B cell (primary cell): ENCODE data around the gene ACTR2. TPM values are rescaled to one million over a fixed set of nuclear protein-coding genes. Genes with fewer than 3 reads are reported as not detected.

Experiments used
- ATAC-seq: fragments of 200-7000 bp; cut with Tn5 transposase; one replicate; pipeline ENCODE4 v1.10.0; 2021; ENCODE audit warnings: low read depth, mild to moderate bottlenecking, moderate number of reproducible peaks, moderate library complexity
- CTCF ChIA-PET: fragments of 350-600 bp; sonication (Branson Sonifier 250); formaldehyde crosslinking; loops from one replicate; lab custom pipeline; 2021; ENCODE audit warnings: antibody characterized with exemption, inconsistent platforms; lab: Charles Lee
- POLR2A ChIA-PET: fragments of 350-600 bp; sonication (Branson Sonifier 250); formaldehyde crosslinking; loops from one replicate; lab custom pipeline; 2021; ENCODE audit warnings: antibody characterized with exemption; lab: Charles Lee
- DNase-seq: peaks from one replicate; pipeline ENCODE4 v3.0.0; 2013
- H2AFZ ChIP-seq: 2 replicates; pipeline ENCODE4 v1.6.1; 2012; ENCODE audit warnings: mild to moderate bottlenecking, low read depth, low read length; ENCODE audit not compliant: insufficient read depth, poor library complexity, severe bottlenecking
- H3K27ac ChIP-seq, 2 donors: 1 replicate in 1 of 2; 2 replicates in 1 of 2; pipeline ENCODE4 v1.5.1; 2012 to 2013; ENCODE audit warnings: low read length in 2 of 2, mild to moderate bottlenecking in 2 of 2, moderate library complexity in 1 of 2
- H3K27me3 ChIP-seq, 4 experiments: fragments of 200-600 bp in 1 of 4; sonication (generic) in 1 of 4; replicated peaks in 1 of 4; 1 replicate in 2 of 4; 2 replicates in 2 of 4; pipeline versions ENCODE4 v1.6.1 to v1.7.0; 2013 to 2016; ENCODE audit warnings: low read length in 3 of 4, mild to moderate bottlenecking in 2 of 4, mixed read lengths in 1 of 4, moderate library complexity in 1 of 4; ENCODE audit not compliant: insufficient read depth in 4 of 4, control insufficient read depth in 3 of 4; ENCODE audit errors: control extremely low read depth in 1 of 4
- H3K36me3 ChIP-seq, 2 experiments: replicated peaks in 1 of 2; 1 replicate in 1 of 2; 2 replicates in 1 of 2; pipeline versions ENCODE4 v1.6.1 to v1.7.1; 2013; ENCODE audit warnings: low read length in 1 of 2; ENCODE audit not compliant: insufficient read depth in 2 of 2, control insufficient read depth in 1 of 2; ENCODE audit errors: control extremely low read depth in 1 of 2, extremely low read depth in 1 of 2
- H3K4me1 ChIP-seq, 2 donors: fragments of 200-600 bp in 1 of 2; sonication (generic) in 1 of 2; 1 replicate in 1 of 2; 2 replicates in 1 of 2; pipeline versions ENCODE4 v1.5.1 to v1.6.1; 2013 to 2017; ENCODE audit warnings: low read length in 2 of 2; ENCODE audit not compliant: control insufficient read depth in 2 of 2, insufficient read depth in 2 of 2
- H3K4me2 ChIP-seq: replicated peaks from 2 replicates; pipeline ENCODE3; 2012; ENCODE audit warnings: mild to moderate bottlenecking, low read depth, low read length; ENCODE audit not compliant: poor library complexity, severe bottlenecking
- H3K4me3 ChIP-seq, 5 experiments: fragments of 200-600 bp in 1 of 5; sonication (generic) in 1 of 5; 1 replicate in 3 of 5; 2 replicates in 2 of 5; pipeline versions ENCODE4 v1.5.1 to v1.7.0; 2011 to 2016; ENCODE audit warnings: low read length in 4 of 5, mild to moderate bottlenecking in 4 of 5, low read depth in 2 of 5, control low read depth in 1 of 5, moderate library complexity in 1 of 5; ENCODE audit not compliant: insufficient read depth in 1 of 5; ENCODE audit errors: control extremely low read depth in 1 of 5, extremely low read depth in 1 of 5
- H3K79me2 ChIP-seq: fragments of 200-600 bp; sonication (generic); one replicate; pipeline ENCODE4 v1.6.0; 2016; ENCODE audit warnings: low read length; ENCODE audit not compliant: control insufficient read depth, insufficient read depth
- H3K9ac ChIP-seq: fragments of 200-600 bp; sonication (generic); 2 replicates; pipeline ENCODE4 v1.6.1; 2017; ENCODE audit warnings: mild to moderate bottlenecking, low read length, moderate library complexity
- H3K9me3 ChIP-seq, 3 donors: one replicate each; pipeline versions ENCODE4 v1.6.1 to v1.7.1; 2013; ENCODE audit warnings: low read length in 2 of 3; ENCODE audit not compliant: control insufficient read depth in 2 of 3, insufficient read depth in 1 of 3; ENCODE audit errors: control extremely low read depth in 1 of 3
- H4K20me1 ChIP-seq: 2 replicates; pipeline ENCODE4 v1.6.0; 2012; ENCODE audit warnings: mild to moderate bottlenecking, low read length; ENCODE audit not compliant: insufficient read depth, control insufficient read depth, poor library complexity, severe bottlenecking
- H3K27ac Mint-ChIP-seq: one replicate; pipeline ENCODE4 v1.8.0; 2021; ENCODE audit warnings: mixed read lengths
- H3K27me3 Mint-ChIP-seq: one replicate; pipeline ENCODE4 v1.8.0; 2021; ENCODE audit warnings: mixed read lengths
- H3K4me1 Mint-ChIP-seq: one replicate; pipeline ENCODE4 v1.8.0; 2021; ENCODE audit warnings: mixed read lengths
- H3K4me3 Mint-ChIP-seq: one replicate; pipeline ENCODE4 v1.8.0; 2021; ENCODE audit warnings: mixed read lengths
- H3K9me3 Mint-ChIP-seq: one replicate; pipeline ENCODE4 v1.8.0; 2022; ENCODE audit warnings: mixed read lengths; ENCODE audit not compliant: insufficient read depth
- CTCF ChIP-seq: fragments of 200-600 bp; IDR thresholded peaks from one replicate; pipeline ENCODE4 v1.8.0; 2022; ENCODE audit warnings: antibody characterized with exemption, mild to moderate bottlenecking
- EZH2 ChIP-seq: IDR thresholded peaks from 2 replicates; pipeline ENCODE4 v1.6.1; 2012; ENCODE audit warnings: borderline replicate concordance, low read depth, mild to moderate bottlenecking, moderate library complexity, low read length; ENCODE audit not compliant: insufficient read depth, poor library complexity, severe bottlenecking
- WGBS: methylation state at CpG from one replicate; pipeline ENCODE4 v1.1.5; 2013; ENCODE audit warnings: missing lambda C conversion rate; ENCODE audit not compliant: insufficient coverage; 5-methylcytosine and 5-hydroxymethylcytosine counted together
- intact Hi-C: fragments of 100-400 bp; cut with micrococcal nuclease; formaldehyde crosslinking; loops from one replicate; pipeline ENCODE4 v1.10.0; 2022
- polyA plus RNA-seq: library from polyadenylated mRNA; depleted of rRNA; stranded (reverse); fragments of >200 nt; gene quantifications from 2 replicates; pipeline ENCODE4 v1.2.3, GENCODE V29; 2012
- total RNA-seq, 2 donors: library from RNA; stranded (reverse); fragments of 120-200 nt in 1 of 2; gene quantifications; 1 replicate in 1 of 2; 2 replicates in 1 of 2; pipeline versions ENCODE4 v1.2.3 to v1.2.4, GENCODE V29; 2013 to 2022

Gene ACTR2
- total and polyA plus RNA-seq, 2 donors (not counting 1 experiment from before 2014, with no cell fraction given) = 41.8 to 284 TPM

- TF ChIP-seq CTCF = no peak
- ChIA-PET POLR2A (interaction anchor here (0.6 kb wide), 1 partner anchor 82 kb away, joined by 3 read pairs; no protein-coding TSS in a partner anchor), CTCF (no interaction called here)
- H3K4me1 ChIP-seq = peaks cover 23 to 27% of the 10 kb centered on the region in 2 donors
- no peaks in the 10 kb centered on the region for H4K20me1 ChIP-seq
- DNase-seq = no peak
- H3K27ac ChIP-seq = no peak overlapping the region
- Mint-ChIP-seq H3K9me3 (no peaks in the 10 kb centered on the region), H3K27ac (no peak overlapping the region), H3K4me1 (peaks cover 22% of the 10 kb centered on the region), H3K27me3 (peaks cover 14% of the 10 kb centered on the region), H3K4me3 (no peak overlapping the region)
- no peaks in the 10 kb centered on the region for H3K79me2 ChIP-seq
- no peak overlapping the region for H3K4me2 ChIP-seq
- peaks cover 0 to 7% (median 0%) of the 10 kb centered on the region in 4 experiments for H3K27me3 ChIP-seq
- intact Hi-C loops = no loop called here
- no peak for ATAC-seq
- H2AFZ ChIP-seq = no peak overlapping the region
- peaks cover 0 to 2% (median 0%) of the 10 kb centered on the region in 3 donors for H3K9me3 ChIP-seq
- no peak overlapping the region for H3K4me3 ChIP-seq
- H3K36me3 ChIP-seq = no peaks in the 10 kb centered on the region
- no peak overlapping the region for H3K9ac ChIP-seq
- WGBS = 100% methylated on average over 5 of the region's 9 CpGs
Observed at GRCh38 chr2:65297544-65297943, 69.9 kb downstream of the ACTR2 start.

- Mint-ChIP-seq H3K27me3 (peaks cover 16% of the 10 kb centered on the region), H3K4me1 (peaks cover 23% of the 10 kb centered on the region), H3K27ac (no peak overlapping the region), H3K9me3 (no peaks in the 10 kb centered on the region), H3K4me3 (no peak overlapping the region)
- H3K27me3 ChIP-seq = peaks cover 0 to 8% (median 0%) of the 10 kb centered on the region in 4 experiments
- DNase-seq (no peak), ATAC-seq (no peak)
- H3K9me3 ChIP-seq = peaks cover 0 to 2% (median 0%) of the 10 kb centered on the region in 3 donors
- CTCF ChIA-PET = no interaction called here
- H3K4me2 ChIP-seq = no peak overlapping the region
- no peak for TF ChIP-seq CTCF
- no peak for TF ChIP-seq EZH2
- POLR2A ChIA-PET = interaction anchor here (0.6 kb wide), 1 partner anchor 81 kb away, joined by 3 read pairs; no protein-coding TSS in a partner anchor
- no peak overlapping the region for H3K9ac ChIP-seq
- intact Hi-C loops = no loop called here
- H3K36me3 ChIP-seq = no peaks in the 10 kb centered on the region
- no peak overlapping the region for H3K4me3 ChIP-seq
- WGBS = 81% methylated on average over 4 of the region's 5 CpGs
- no peaks in the 10 kb centered on the region for H4K20me1 ChIP-seq
- no peak overlapping the region for H3K27ac ChIP-seq
- H3K79me2 ChIP-seq = no peaks in the 10 kb centered on the region
- no peak overlapping the region for H2AFZ ChIP-seq
- H3K4me1 ChIP-seq = peaks cover 24 to 27% of the 10 kb centered on the region in 2 donors
Observed at GRCh38 chr2:65298089-65298488, 70.5 kb downstream of the ACTR2 start.
